ENCODE measurements around the gene NDUFB11. TPM values are rescaled to one million over a fixed set of nuclear protein-coding genes. Genes with fewer than 3 reads are reported as not detected.

Gene NDUFB11
- total RNA-seq (2021) (105 to 110 TPM (median 106 TPM) in 3 replicates), Bru-seq, nascent RNA (percentile 83 among the genes with signal in this experiment)
- long read RNA-seq, experiment 1, transcript NDUFB11-202 (3 exons, 1,388 nt) = major isoform, 70 of 100 reads
- long read RNA-seq, experiment 1, transcript NDUFB11-201 (3 exons, 948 nt) = minor isoform, 28 of 100 reads
- long read RNA-seq, experiment 1, partial matches to known transcripts = 1 of 100 reads
- long read RNA-seq, experiment 1, other reads (novel, unspliced or antisense) = 1 of 100 reads
- long read RNA-seq, experiment 2, transcript NDUFB11-201 (3 exons, 948 nt) = minor isoform, 87 of 286 reads
- long read RNA-seq, experiment 2, transcript NDUFB11-202 (3 exons, 1,388 nt) = major isoform, 187 of 286 reads
- long read RNA-seq, experiment 2, partial matches to known transcripts = 11 of 286 reads
- long read RNA-seq, experiment 2, other reads (novel, unspliced or antisense) = 1 of 286 reads
- long read RNA-seq, experiment 3, transcript NDUFB11-202 (3 exons, 1,388 nt) = major isoform, 5 of 7 reads
- long read RNA-seq, experiment 3, partial matches to known transcripts = 1 of 7 reads
- long read RNA-seq, experiment 3, other reads (novel, unspliced or antisense) = 0 of 7 reads

DNA sequence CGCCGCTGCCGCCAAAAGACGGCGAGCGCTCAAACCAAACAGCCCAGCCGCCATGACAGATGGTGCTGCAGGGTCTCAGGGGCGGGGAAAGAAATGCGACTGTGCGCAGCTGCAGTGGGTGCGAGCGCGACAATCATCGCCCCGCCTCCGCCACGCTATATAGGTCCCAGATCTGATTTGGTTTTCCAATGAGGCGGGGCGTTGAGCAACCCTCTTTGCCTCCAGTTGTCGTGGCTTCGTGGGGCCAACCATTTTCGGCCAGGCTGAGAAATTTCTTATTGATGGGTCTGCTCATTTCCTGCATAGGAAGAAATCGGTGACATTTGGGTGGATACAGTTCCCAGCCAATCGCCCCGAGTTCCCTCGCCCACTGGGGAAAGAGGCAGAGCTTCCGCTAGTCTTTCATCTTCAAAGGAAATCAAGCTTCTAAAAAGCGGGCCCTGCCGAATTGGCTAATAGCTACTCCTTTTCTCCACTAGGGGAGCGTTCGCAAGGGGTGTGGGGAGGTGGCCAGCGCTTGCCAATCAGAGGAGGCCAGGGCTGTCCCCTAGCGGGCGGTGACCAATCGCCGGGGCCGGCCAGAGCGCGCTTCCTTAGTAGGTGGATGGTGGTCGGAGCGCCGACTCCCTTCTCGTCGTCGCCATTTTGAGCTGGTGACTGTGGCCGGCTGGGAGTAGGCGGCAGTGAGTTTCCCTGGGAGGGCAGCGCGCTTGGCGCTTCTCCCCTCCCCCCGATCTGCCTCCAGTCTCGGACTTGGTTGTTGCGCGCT, at the start of gene NDUFB11, which contains the start of gene RBM10:
NDUFB11 (minus strand) TSS at position 77 of the 769 bp plus-strand sequence; CDS start at position 54, 23 bp downstream.
RBM10 (plus strand) TSS at position 596 of the 769 bp plus-strand sequence. CDS start 2,261 bp downstream, outside the sequence.
- ATAC-seq (peak; percentile 96), DNase-seq (ENCODE audit: low spot score) (peak; percentile 90)
- H3K27ac Mint-ChIP-seq = peak within 1 kb of the TSS; percentile 98
- H3K36me3 Mint-ChIP-seq = peaks cover 18% of the 10 kb centered on the region
- no peaks in the 10 kb centered on the region for H3K9me3 Mint-ChIP-seq
- ChIA-PET CTCF (interaction anchor here (0.6 to 1.2 kb wide), 13 partner anchors 10 to 379 kb away, joined by 3 to 7 read pairs (median 4); no protein-coding TSS in a partner anchor), POLR2A (interaction anchor here (0.6 to 1.7 kb wide), 7 partner anchors 10 to 505 kb away, joined by 3 to 9 read pairs (median 4); no protein-coding TSS in a partner anchor)
- peaks cover 16% of the 10 kb centered on the region for H3K4me1 Mint-ChIP-seq
- peak within 1 kb of the TSS; percentile 98 for H3K4me3 Mint-ChIP-seq
- no peaks in the 10 kb centered on the region for H3K27me3 Mint-ChIP-seq (ENCODE audit: low read depth)
- no peak for TF ChIP-seq ZNF423 (CRISPR knock-in tag; IDR thresholded peaks at IDR 0.05)
- TF ChIP-seq, protein P1, sequence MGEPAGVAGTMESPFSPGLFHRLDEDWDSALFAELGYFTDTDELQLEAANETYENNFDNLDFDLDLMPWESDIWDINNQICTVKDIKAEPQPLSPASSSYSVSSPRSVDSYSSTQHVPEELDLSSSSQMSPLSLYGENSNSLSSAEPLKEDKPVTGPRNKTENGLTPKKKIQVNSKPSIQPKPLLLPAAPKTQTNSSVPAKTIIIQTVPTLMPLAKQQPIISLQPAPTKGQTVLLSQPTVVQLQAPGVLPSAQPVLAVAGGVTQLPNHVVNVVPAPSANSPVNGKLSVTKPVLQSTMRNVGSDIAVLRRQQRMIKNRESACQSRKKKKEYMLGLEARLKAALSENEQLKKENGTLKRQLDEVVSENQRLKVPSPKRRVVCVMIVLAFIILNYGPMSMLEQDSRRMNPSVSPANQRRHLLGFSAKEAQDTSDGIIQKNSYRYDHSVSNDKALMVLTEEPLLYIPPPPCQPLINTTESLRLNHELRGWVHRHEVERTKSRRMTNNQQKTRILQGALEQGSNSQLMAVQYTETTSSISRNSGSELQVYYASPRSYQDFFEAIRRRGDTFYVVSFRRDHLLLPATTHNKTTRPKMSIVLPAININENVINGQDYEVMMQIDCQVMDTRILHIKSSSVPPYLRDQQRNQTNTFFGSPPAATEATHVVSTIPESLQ (CRISPR knock-in tag; IDR thresholded peaks at IDR 0.05) = no peak
- no peak for TF ChIP-seq ZNF671 (CRISPR knock-in tag; IDR thresholded peaks at IDR 0.05)
- no peak for TF ChIP-seq ATF1 (CRISPR knock-in tag; IDR thresholded peaks at IDR 0.05)
- TF ChIP-seq, protein P2, sequence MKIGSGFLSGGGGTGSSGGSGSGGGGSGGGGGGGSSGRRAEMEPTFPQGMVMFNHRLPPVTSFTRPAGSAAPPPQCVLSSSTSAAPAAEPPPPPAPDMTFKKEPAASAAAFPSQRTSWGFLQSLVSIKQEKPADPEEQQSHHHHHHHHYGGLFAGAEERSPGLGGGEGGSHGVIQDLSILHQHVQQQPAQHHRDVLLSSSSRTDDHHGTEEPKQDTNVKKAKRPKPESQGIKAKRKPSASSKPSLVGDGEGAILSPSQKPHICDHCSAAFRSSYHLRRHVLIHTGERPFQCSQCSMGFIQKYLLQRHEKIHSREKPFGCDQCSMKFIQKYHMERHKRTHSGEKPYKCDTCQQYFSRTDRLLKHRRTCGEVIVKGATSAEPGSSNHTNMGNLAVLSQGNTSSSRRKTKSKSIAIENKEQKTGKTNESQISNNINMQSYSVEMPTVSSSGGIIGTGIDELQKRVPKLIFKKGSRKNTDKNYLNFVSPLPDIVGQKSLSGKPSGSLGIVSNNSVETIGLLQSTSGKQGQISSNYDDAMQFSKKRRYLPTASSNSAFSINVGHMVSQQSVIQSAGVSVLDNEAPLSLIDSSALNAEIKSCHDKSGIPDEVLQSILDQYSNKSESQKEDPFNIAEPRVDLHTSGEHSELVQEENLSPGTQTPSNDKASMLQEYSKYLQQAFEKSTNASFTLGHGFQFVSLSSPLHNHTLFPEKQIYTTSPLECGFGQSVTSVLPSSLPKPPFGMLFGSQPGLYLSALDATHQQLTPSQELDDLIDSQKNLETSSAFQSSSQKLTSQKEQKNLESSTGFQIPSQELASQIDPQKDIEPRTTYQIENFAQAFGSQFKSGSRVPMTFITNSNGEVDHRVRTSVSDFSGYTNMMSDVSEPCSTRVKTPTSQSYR (CRISPR knock-in tag; IDR thresholded peaks at IDR 0.05) = no peak
- TF ChIP-seq RELA (CRISPR knock-in tag; IDR thresholded peaks at IDR 0.05; ENCODE audit: borderline replicate concordance) = no peak
- TF ChIP-seq, protein P3, sequence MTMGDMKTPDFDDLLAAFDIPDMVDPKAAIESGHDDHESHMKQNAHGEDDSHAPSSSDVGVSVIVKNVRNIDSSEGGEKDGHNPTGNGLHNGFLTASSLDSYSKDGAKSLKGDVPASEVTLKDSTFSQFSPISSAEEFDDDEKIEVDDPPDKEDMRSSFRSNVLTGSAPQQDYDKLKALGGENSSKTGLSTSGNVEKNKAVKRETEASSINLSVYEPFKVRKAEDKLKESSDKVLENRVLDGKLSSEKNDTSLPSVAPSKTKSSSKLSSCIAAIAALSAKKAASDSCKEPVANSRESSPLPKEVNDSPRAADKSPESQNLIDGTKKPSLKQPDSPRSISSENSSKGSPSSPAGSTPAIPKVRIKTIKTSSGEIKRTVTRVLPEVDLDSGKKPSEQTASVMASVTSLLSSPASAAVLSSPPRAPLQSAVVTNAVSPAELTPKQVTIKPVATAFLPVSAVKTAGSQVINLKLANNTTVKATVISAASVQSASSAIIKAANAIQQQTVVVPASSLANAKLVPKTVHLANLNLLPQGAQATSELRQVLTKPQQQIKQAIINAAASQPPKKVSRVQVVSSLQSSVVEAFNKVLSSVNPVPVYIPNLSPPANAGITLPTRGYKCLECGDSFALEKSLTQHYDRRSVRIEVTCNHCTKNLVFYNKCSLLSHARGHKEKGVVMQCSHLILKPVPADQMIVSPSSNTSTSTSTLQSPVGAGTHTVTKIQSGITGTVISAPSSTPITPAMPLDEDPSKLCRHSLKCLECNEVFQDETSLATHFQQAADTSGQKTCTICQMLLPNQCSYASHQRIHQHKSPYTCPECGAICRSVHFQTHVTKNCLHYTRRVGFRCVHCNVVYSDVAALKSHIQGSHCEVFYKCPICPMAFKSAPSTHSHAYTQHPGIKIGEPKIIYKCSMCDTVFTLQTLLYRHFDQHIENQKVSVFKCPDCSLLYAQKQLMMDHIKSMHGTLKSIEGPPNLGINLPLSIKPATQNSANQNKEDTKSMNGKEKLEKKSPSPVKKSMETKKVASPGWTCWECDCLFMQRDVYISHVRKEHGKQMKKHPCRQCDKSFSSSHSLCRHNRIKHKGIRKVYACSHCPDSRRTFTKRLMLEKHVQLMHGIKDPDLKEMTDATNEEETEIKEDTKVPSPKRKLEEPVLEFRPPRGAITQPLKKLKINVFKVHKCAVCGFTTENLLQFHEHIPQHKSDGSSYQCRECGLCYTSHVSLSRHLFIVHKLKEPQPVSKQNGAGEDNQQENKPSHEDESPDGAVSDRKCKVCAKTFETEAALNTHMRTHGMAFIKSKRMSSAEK (CRISPR knock-in tag; IDR thresholded peaks at IDR 0.05; ENCODE audit: borderline replicate concordance) = no peak
- no peak for TF ChIP-seq ZNF396 (CRISPR knock-in tag; IDR thresholded peaks at IDR 0.05; ENCODE audit: borderline replicate concordance)
- TF ChIP-seq, protein P4, sequence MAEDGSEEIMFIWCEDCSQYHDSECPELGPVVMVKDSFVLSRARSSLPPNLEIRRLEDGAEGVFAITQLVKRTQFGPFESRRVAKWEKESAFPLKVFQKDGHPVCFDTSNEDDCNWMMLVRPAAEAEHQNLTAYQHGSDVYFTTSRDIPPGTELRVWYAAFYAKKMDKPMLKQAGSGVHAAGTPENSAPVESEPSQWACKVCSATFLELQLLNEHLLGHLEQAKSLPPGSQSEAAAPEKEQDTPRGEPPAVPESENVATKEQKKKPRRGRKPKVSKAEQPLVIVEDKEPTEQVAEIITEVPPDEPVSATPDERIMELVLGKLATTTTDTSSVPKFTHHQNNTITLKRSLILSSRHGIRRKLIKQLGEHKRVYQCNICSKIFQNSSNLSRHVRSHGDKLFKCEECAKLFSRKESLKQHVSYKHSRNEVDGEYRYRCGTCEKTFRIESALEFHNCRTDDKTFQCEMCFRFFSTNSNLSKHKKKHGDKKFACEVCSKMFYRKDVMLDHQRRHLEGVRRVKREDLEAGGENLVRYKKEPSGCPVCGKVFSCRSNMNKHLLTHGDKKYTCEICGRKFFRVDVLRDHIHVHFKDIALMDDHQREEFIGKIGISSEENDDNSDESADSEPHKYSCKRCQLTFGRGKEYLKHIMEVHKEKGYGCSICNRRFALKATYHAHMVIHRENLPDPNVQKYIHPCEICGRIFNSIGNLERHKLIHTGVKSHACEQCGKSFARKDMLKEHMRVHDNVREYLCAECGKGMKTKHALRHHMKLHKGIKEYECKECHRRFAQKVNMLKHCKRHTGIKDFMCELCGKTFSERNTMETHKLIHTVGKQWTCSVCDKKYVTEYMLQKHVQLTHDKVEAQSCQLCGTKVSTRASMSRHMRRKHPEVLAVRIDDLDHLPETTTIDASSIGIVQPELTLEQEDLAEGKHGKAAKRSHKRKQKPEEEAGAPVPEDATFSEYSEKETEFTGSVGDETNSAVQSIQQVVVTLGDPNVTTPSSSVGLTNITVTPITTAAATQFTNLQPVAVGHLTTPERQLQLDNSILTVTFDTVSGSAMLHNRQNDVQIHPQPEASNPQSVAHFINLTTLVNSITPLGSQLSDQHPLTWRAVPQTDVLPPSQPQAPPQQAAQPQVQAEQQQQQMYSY (CRISPR knock-in tag; IDR thresholded peaks at IDR 0.05) = no peak
- TF ChIP-seq, protein P5, sequence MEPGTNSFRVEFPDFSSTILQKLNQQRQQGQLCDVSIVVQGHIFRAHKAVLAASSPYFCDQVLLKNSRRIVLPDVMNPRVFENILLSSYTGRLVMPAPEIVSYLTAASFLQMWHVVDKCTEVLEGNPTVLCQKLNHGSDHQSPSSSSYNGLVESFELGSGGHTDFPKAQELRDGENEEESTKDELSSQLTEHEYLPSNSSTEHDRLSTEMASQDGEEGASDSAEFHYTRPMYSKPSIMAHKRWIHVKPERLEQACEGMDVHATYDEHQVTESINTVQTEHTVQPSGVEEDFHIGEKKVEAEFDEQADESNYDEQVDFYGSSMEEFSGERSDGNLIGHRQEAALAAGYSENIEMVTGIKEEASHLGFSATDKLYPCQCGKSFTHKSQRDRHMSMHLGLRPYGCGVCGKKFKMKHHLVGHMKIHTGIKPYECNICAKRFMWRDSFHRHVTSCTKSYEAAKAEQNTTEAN (CRISPR knock-in tag; IDR thresholded peaks at IDR 0.05) = no peak
- no peak for TF ChIP-seq FOXK1 (CRISPR knock-in tag; IDR thresholded peaks at IDR 0.05)
- no peak for TF ChIP-seq SMAD4 (CRISPR knock-in tag; IDR thresholded peaks at IDR 0.05)
- TF ChIP-seq, protein P6, sequence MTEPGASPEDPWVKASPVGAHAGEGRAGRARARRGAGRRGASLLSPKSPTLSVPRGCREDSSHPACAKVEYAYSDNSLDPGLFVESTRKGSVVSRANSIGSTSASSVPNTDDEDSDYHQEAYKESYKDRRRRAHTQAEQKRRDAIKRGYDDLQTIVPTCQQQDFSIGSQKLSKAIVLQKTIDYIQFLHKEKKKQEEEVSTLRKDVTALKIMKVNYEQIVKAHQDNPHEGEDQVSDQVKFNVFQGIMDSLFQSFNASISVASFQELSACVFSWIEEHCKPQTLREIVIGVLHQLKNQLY (CRISPR knock-in tag; IDR thresholded peaks at IDR 0.05) = no peak
- no peak for TF ChIP-seq NR3C1 (CRISPR knock-in tag; conservative IDR thresholded peaks at IDR 0.05; ENCODE audit: low read depth)
